ENCODE measurements around the gene ZSCAN22. TPM values are rescaled to one million over a fixed set of nuclear protein-coding genes. Genes with fewer than 3 reads are reported as not detected.

ZSCAN22 gene
- polyA plus RNA-seq, 4 donors = 0.67 to 3.2 (median 1.0) TPM

- Histone ChIP-seq H3K36me3 (ENCODE audit: control insufficient read depth in 3 of 3, insufficient read depth in 2 of 3, low read depth in 1 of 3, low read length in 3 of 3) (peaks cover 0 to 4% (median 0%) of the 10 kb centered on the region in 3 donors), H3K27ac (ENCODE audit: low read depth in 1 of 3, low read length in 2 of 3) (peak overlapping the region in 2 of 3 donors; percentile 35 to 79), H3K9me3 (ENCODE audit: control insufficient read depth in 2 of 2, insufficient read depth in 1 of 2, low read depth in 1 of 2, low read length in 1 of 2) (no peaks in the 10 kb centered on the region), H3K27me3 (ENCODE audit: control insufficient read depth in 3 of 3, insufficient read depth in 3 of 3, low read length in 3 of 3) (no peaks in the 10 kb centered on the region), H3K4me1 (ENCODE audit: control insufficient read depth in 3 of 3, insufficient read depth in 2 of 3, low read depth in 1 of 3, low read length in 2 of 3) (peaks cover 0 to 12% (median 5%) of the 10 kb centered on the region in 3 donors), H3K4me3 (ENCODE audit: low read depth in 1 of 3, low read length in 3 of 3) (peak overlapping the region; percentile 50 to 90 (median 66))
- WGBS, 3 donors = 1 to 4% (median 2%) methylated on average over 9 of the region's 9 CpGs
- FAIRE-seq (no peak), DNase-seq (no peak)
These were observed 287 bp upstream of the ZSCAN22 start for GRCh38 chr19:58326501-58326913.

DNA sequence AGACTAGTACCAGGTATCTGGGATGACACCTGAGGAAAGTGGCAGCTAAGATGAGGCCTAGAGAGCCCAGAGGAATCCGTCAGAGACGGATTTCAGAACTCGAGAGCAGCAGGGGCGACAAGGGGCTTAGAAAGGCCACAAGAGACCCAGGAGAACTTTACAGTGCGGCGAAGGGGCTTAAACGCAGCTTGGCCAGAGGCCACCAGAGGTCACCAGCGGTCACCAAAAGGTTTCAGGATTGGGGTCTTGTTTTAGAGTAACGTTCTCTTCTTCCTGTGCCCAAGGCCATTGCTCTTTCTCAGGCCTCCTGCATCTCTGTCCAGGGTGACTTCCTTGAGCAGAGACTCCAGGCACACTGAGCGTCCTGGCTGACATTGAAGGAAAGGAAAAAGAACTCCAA is 2.2 kb downstream of the ZSCAN22 start:
- DNase-seq = no peak
- FAIRE-seq = no peak
- Histone ChIP-seq H3K27me3 (ENCODE audit: control insufficient read depth in 3 of 3, insufficient read depth in 3 of 3, low read length in 3 of 3) (no peaks in the 10 kb centered on the region), H3K27ac (ENCODE audit: low read depth in 1 of 3, low read length in 2 of 3) (no peak overlapping the region), H3K9me3 (ENCODE audit: control insufficient read depth in 2 of 2, insufficient read depth in 1 of 2, low read depth in 1 of 2, low read length in 1 of 2) (no peaks in the 10 kb centered on the region), H3K4me3 (ENCODE audit: low read depth in 1 of 3, low read length in 3 of 3) (no peak overlapping the region), H3K36me3 (ENCODE audit: control insufficient read depth in 3 of 3, insufficient read depth in 2 of 3, low read depth in 1 of 3, low read length in 3 of 3) (no peaks in the 10 kb centered on the region), H3K4me1 (ENCODE audit: control insufficient read depth in 3 of 3, insufficient read depth in 2 of 3, low read depth in 1 of 3, low read length in 2 of 3) (peaks cover 0 to 12% (median 5%) of the 10 kb centered on the region in 3 donors)
- 67 to 81% (median 80%) methylated on average over 10 of the region's 10 CpGs for WGBS, 3 donors

- H3K27ac ChIP-seq (ENCODE audit: low read depth in 1 of 3, low read length in 2 of 3) = no peak overlapping the region
- H3K4me3 ChIP-seq (ENCODE audit: low read depth in 1 of 3, low read length in 3 of 3) = no peak overlapping the region
- no peaks in the 10 kb centered on the region for H3K27me3 ChIP-seq (ENCODE audit: control insufficient read depth in 3 of 3, insufficient read depth in 3 of 3, low read length in 3 of 3)
- H3K4me1 ChIP-seq (ENCODE audit: control insufficient read depth in 3 of 3, insufficient read depth in 2 of 3, low read depth in 1 of 3, low read length in 2 of 3) = peaks cover 0 to 5% (median 5%) of the 10 kb centered on the region in 3 donors
- WGBS, 3 donors = 70 to 85% (median 84%) methylated on average over 4 of the region's 4 CpGs
- peaks cover 0 to 10% (median 3%) of the 10 kb centered on the region in 3 donors for H3K36me3 ChIP-seq (ENCODE audit: control insufficient read depth in 3 of 3, insufficient read depth in 2 of 3, low read depth in 1 of 3, low read length in 3 of 3)
- no peaks in the 10 kb centered on the region for H3K9me3 ChIP-seq (ENCODE audit: control insufficient read depth in 2 of 2, insufficient read depth in 1 of 2, low read depth in 1 of 2, low read length in 1 of 2)
- FAIRE-seq (no peak), DNase-seq (peak in 1 of 2 donors; percentile 48)
These were observed 3.7 kb downstream of the ZSCAN22 start for GRCh38 chr19:58330458-58330857.

GRCh38 chr19:58332697-58333096 is 5.9 kb downstream of the ZSCAN22 start:
- Histone ChIP-seq H3K4me3 (ENCODE audit: low read depth in 1 of 3, low read length in 3 of 3) (no peak overlapping the region), H3K27ac (ENCODE audit: low read depth in 1 of 3, low read length in 2 of 3) (no peak overlapping the region), H3K4me1 (ENCODE audit: control insufficient read depth in 3 of 3, insufficient read depth in 2 of 3, low read depth in 1 of 3, low read length in 2 of 3) (peaks cover 0 to 2% (median 0%) of the 10 kb centered on the region in 3 donors), H3K27me3 (ENCODE audit: control insufficient read depth in 3 of 3, insufficient read depth in 3 of 3, low read length in 3 of 3) (no peaks in the 10 kb centered on the region), H3K9me3 (ENCODE audit: control insufficient read depth in 2 of 2, insufficient read depth in 1 of 2, low read depth in 1 of 2, low read length in 1 of 2) (no peaks in the 10 kb centered on the region), H3K36me3 (ENCODE audit: control insufficient read depth in 3 of 3, insufficient read depth in 2 of 3, low read depth in 1 of 3, low read length in 3 of 3) (peaks cover 2 to 28% (median 4%) of the 10 kb centered on the region in 3 donors)
- WGBS, 3 donors = 87 to 94% (median 90%) methylated on average over 1 of the region's 1 CpG
- no peak for FAIRE-seq
- no peak for DNase-seq

DNA sequence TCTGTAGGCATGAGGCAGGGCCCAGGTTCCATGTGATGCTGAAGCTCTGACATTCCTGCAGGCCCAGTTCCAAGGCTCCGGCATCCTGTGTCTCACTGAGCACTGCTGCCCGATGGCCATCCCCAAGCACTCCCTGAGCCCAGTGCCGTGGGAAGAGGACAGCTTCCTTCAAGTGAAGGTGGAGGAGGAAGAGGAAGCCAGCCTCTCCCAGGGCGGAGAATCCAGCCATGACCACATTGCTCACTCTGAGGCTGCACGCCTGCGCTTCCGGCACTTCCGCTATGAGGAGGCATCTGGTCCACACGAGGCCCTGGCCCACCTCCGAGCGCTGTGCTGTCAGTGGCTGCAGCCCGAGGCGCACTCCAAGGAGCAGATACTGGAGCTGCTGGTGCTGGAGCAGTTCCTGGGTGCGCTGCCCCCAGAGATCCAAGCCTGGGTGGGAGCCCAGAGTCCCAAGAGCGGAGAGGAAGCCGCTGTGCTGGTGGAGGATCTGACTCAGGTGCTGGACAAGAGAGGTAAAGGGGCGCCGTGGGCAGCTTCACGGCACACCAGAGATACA is 8.0 kb downstream of the ZSCAN22 start:
- peaks cover 5 to 49% (median 14%) of the 10 kb centered on the region in 3 donors for H3K36me3 ChIP-seq (ENCODE audit: control insufficient read depth in 3 of 3, insufficient read depth in 2 of 3, low read depth in 1 of 3, low read length in 3 of 3)
- H3K27ac ChIP-seq (ENCODE audit: low read depth in 1 of 3, low read length in 2 of 3) = no peak overlapping the region
- 95 to 97% (median 96%) methylated on average over 19 of the region's 19 CpGs for WGBS, 3 donors
- H3K4me1 ChIP-seq (ENCODE audit: control insufficient read depth in 3 of 3, insufficient read depth in 2 of 3, low read depth in 1 of 3, low read length in 2 of 3) = no peaks in the 10 kb centered on the region
- no peak overlapping the region for H3K4me3 ChIP-seq (ENCODE audit: low read depth in 1 of 3, low read length in 3 of 3)
- H3K27me3 ChIP-seq (ENCODE audit: control insufficient read depth in 3 of 3, insufficient read depth in 3 of 3, low read length in 3 of 3) = no peaks in the 10 kb centered on the region
- peaks cover 2 to 9% of the 10 kb centered on the region in 2 donors for H3K9me3 ChIP-seq (ENCODE audit: control insufficient read depth in 2 of 2, insufficient read depth in 1 of 2, low read depth in 1 of 2, low read length in 1 of 2)
- DNase-seq = no peak
- FAIRE-seq = no peak

DNA sequence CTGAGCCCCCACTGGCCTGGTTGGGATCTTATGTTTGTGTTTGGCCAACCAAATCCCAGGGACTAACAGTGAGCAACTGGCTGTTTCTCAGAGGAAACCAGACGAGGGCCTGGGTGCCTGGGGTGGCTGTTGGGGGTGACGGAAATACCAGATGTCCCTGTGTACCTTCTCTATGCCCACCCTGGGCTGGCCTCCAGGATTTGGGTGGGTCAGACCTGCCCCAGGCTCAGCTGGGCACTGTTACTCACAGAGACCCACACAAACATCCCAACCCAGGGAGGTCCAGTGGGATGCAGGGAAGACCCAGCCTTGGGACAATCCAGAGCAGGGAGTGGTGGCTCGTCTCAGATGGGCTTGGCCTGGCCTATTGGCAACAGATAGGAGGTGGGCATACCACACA is 8.8 kb downstream of the ZSCAN22 start:
- WGBS, 3 donors = 79 to 89% (median 88%) methylated on average over 3 of the region's 3 CpGs
- no peak for FAIRE-seq
- peaks cover 2 to 9% of the 10 kb centered on the region in 2 donors for H3K9me3 ChIP-seq (ENCODE audit: control insufficient read depth in 2 of 2, insufficient read depth in 1 of 2, low read depth in 1 of 2, low read length in 1 of 2)
- no peak for DNase-seq
- H3K27me3 ChIP-seq (ENCODE audit: control insufficient read depth in 3 of 3, insufficient read depth in 3 of 3, low read length in 3 of 3) = no peaks in the 10 kb centered on the region
- H3K4me1 ChIP-seq (ENCODE audit: control insufficient read depth in 3 of 3, insufficient read depth in 2 of 3, low read depth in 1 of 3, low read length in 2 of 3) = no peaks in the 10 kb centered on the region
- no peak overlapping the region for H3K27ac ChIP-seq (ENCODE audit: low read depth in 1 of 3, low read length in 2 of 3)
- H3K36me3 ChIP-seq (ENCODE audit: control insufficient read depth in 3 of 3, insufficient read depth in 2 of 3, low read depth in 1 of 3, low read length in 3 of 3) = peaks cover 9 to 55% (median 14%) of the 10 kb centered on the region in 3 donors
- H3K4me3 ChIP-seq (ENCODE audit: low read depth in 1 of 3, low read length in 3 of 3) = no peak overlapping the region

DNA sequence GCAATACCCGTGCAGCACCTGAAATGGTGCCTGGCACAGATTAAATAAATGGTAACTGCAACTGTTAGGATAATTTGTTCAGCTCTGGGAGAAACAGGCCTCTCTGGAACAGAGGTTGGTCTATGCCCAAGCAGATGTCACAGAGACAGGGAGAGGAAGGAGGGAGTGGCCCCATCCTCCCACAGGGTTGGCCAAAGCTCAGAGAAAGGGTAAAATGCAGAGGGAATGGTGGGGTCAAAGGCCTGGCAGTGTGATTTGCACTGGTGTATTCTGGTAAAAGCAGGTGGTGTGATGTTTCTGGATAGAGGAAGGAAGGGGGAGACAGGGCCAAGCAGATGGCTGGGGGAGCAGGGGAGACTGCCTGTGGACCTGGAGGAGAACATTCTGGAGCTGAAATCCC is 9.4 kb downstream of the ZSCAN22 start:
- FAIRE-seq (no peak), DNase-seq (no peak)
- peaks cover 2 to 9% of the 10 kb centered on the region in 2 donors for H3K9me3 ChIP-seq (ENCODE audit: control insufficient read depth in 2 of 2, insufficient read depth in 1 of 2, low read depth in 1 of 2, low read length in 1 of 2)
- no peak overlapping the region for H3K27ac ChIP-seq (ENCODE audit: low read depth in 1 of 3, low read length in 2 of 3)
- 94 to 96% (median 95%) methylated on average over 1 of the region's 1 CpG for WGBS, 3 donors
- H3K36me3 ChIP-seq (ENCODE audit: control insufficient read depth in 3 of 3, insufficient read depth in 2 of 3, low read depth in 1 of 3, low read length in 3 of 3) = peaks cover 9 to 55% (median 14%) of the 10 kb centered on the region in 3 donors
- H3K4me3 ChIP-seq (ENCODE audit: low read depth in 1 of 3, low read length in 3 of 3) = no peak overlapping the region
- no peaks in the 10 kb centered on the region for H3K27me3 ChIP-seq (ENCODE audit: control insufficient read depth in 3 of 3, insufficient read depth in 3 of 3, low read length in 3 of 3)
- H3K4me1 ChIP-seq (ENCODE audit: control insufficient read depth in 3 of 3, insufficient read depth in 2 of 3, low read depth in 1 of 3, low read length in 2 of 3) = no peaks in the 10 kb centered on the region

- DNase-seq = no peak
- Histone ChIP-seq H3K9me3 (ENCODE audit: control insufficient read depth in 2 of 2, insufficient read depth in 1 of 2, low read depth in 1 of 2, low read length in 1 of 2) (peaks cover 2 to 9% of the 10 kb centered on the region in 2 donors), H3K4me1 (ENCODE audit: control insufficient read depth in 3 of 3, insufficient read depth in 2 of 3, low read depth in 1 of 3, low read length in 2 of 3) (no peaks in the 10 kb centered on the region), H3K36me3 (ENCODE audit: control insufficient read depth in 3 of 3, insufficient read depth in 2 of 3, low read depth in 1 of 3, low read length in 3 of 3) (peaks cover 9 to 59% (median 14%) of the 10 kb centered on the region in 3 donors), H3K4me3 (ENCODE audit: low read depth in 1 of 3, low read length in 3 of 3) (no peak overlapping the region), H3K27me3 (ENCODE audit: control insufficient read depth in 3 of 3, insufficient read depth in 3 of 3, low read length in 3 of 3) (no peaks in the 10 kb centered on the region), H3K27ac (ENCODE audit: low read depth in 1 of 3, low read length in 2 of 3) (no peak overlapping the region)
- FAIRE-seq = no peak
- 96 to 100% (median 100%) methylated on average over 4 of the region's 4 CpGs for WGBS, 3 donors
These were observed 10.0 kb downstream of the ZSCAN22 start for GRCh38 chr19:58336820-58337219.

DNA sequence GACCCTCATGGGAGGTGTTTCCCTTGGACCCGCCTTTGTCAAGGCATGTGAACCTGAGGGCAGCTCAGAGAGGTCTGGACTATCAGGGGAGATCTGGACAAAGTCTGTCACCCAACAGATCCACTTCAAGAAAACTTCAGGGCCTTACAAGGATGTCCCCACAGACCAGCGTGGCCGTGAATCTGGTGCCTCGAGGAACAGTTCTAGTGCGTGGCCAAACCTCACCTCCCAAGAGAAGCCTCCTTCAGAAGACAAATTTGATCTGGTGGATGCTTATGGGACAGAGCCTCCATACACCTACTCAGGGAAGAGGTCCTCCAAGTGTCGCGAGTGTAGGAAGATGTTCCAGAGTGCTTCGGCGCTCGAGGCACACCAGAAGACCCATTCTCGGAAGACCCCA is 11.5 kb downstream of the ZSCAN22 start:
- peaks cover 9 to 60% (median 14%) of the 10 kb centered on the region in 3 donors for H3K36me3 ChIP-seq (ENCODE audit: control insufficient read depth in 3 of 3, insufficient read depth in 2 of 3, low read depth in 1 of 3, low read length in 3 of 3)
- DNase-seq = no peak
- 97 to 99% (median 98%) methylated on average over 11 of the region's 11 CpGs for WGBS, 3 donors
- no peak overlapping the region for H3K4me3 ChIP-seq (ENCODE audit: low read depth in 1 of 3, low read length in 3 of 3)
- no peaks in the 10 kb centered on the region for H3K4me1 ChIP-seq (ENCODE audit: control insufficient read depth in 3 of 3, insufficient read depth in 2 of 3, low read depth in 1 of 3, low read length in 2 of 3)
- FAIRE-seq = no peak
- no peaks in the 10 kb centered on the region for H3K27me3 ChIP-seq (ENCODE audit: control insufficient read depth in 3 of 3, insufficient read depth in 3 of 3, low read length in 3 of 3)
- no peak overlapping the region for H3K27ac ChIP-seq (ENCODE audit: low read depth in 1 of 3, low read length in 2 of 3)
- H3K9me3 ChIP-seq (ENCODE audit: control insufficient read depth in 2 of 2, insufficient read depth in 1 of 2, low read depth in 1 of 2, low read length in 1 of 2) = peaks cover 2 to 9% of the 10 kb centered on the region in 2 donors
